ENCODE results near the gene SPATA31C1.

The SPATA31C1 gene

DNA sequence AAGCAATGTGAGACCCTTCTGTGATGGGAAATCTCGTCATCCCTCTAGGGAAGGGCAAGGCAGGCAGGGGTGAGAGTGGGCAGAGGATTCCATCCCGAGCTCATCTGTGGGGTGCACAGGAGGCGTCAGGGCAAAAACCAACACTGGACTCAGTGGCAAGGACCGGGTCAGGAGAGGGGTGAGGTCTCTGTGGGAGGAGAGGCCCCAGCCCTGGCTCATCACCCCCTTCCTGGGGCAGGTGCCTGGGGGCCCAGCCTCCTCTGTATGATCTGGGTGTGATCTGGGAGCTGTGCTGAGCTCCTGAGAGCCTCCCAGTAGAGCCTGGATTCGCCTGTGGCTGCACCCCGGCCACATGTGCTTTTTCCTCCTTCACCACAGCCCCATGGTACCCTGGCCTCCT, 34.5 kb upstream of the SPATA31C1 start:
- Mint-ChIP-seq H3K27me3 (ENCODE audit: low read depth) (no peaks in the 10 kb centered on the region), H3K27ac (no peak overlapping the region), H3K9me3 (no peaks in the 10 kb centered on the region), H3K4me1 (ENCODE audit: low read depth) (peaks cover 3% of the 10 kb centered on the region), H3K4me3 (no peak overlapping the region), H3K36me3 (ENCODE audit: low read depth) (no peaks in the 10 kb centered on the region)

DNA sequence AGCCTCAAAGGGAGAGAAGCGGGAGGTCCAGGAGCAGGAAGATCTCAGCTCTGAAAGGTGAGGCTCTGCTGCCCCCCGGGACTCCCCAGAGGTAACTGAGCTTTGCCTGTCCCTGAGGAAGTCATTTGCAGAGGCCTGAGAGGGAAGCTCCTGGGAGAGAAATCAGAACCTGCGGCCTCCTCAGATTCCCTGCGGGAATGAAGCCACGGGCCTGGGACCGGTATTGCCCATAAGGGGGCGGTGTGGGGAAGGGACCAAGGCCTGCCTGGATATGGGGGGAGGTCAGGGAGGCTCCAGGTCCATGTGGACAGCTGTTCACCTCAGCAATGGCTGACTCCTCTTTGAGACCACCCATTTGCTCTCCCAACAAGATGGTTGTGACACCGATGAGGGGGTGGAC, 33.8 kb upstream of the SPATA31C1 start:
- no peaks in the 10 kb centered on the region for H3K36me3 Mint-ChIP-seq (ENCODE audit: low read depth)
- H3K9me3 Mint-ChIP-seq = no peaks in the 10 kb centered on the region
- no peak overlapping the region for H3K4me3 Mint-ChIP-seq
- H3K27me3 Mint-ChIP-seq (ENCODE audit: low read depth) = no peaks in the 10 kb centered on the region
- H3K4me1 Mint-ChIP-seq (ENCODE audit: low read depth) = no peaks in the 10 kb centered on the region
- no peak overlapping the region for H3K27ac Mint-ChIP-seq

DNA sequence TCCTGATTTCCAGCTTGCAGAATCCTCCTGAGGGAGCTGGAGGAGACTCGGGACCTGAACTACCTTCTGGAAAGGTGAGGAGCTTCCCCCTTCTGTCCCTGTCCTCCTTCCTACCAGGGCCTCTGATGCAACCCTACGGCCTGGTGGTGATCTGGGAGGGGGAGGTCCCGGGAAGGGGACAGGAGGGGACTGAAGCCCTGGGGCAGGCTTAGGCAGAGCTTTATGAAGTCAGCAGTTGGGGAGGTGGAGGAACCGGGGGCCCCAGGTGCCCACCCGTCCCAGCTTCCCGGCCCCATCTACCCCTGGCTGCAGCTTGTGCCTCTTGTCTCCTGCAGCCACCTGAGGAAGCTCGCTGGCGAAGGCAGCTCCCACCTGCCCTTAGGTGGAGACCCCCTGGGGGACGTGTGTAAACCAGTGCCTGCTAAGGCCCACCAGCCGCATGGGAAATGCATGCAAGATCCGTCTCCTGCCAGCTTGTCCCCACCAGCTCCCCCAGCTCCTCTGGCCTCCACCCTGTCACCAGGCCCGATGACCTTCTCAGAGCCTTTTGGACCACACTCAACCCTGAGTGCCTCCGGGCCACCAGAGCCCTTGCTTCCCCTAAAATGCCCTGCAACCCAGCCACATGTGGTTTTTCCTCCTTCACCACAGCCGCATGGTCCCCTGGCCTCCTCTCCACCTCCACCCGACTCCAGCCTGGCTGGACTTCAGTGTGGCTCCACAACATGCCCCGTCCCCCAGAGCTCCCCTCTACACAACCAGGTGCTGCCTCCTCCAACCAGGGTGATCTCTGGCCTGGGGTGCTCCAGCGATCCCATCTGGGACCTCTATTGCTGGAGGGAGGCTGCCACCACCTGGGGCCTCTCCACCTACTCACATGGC, 32.9 kb upstream of the SPATA31C1 start:
- Mint-ChIP-seq H3K27me3 (ENCODE audit: low read depth) (no peaks in the 10 kb centered on the region), H3K9me3 (no peaks in the 10 kb centered on the region), H3K4me1 (ENCODE audit: low read depth) (no peaks in the 10 kb centered on the region), H3K27ac (no peak overlapping the region), H3K36me3 (ENCODE audit: low read depth) (no peaks in the 10 kb centered on the region), H3K4me3 (no peak overlapping the region)

DNA sequence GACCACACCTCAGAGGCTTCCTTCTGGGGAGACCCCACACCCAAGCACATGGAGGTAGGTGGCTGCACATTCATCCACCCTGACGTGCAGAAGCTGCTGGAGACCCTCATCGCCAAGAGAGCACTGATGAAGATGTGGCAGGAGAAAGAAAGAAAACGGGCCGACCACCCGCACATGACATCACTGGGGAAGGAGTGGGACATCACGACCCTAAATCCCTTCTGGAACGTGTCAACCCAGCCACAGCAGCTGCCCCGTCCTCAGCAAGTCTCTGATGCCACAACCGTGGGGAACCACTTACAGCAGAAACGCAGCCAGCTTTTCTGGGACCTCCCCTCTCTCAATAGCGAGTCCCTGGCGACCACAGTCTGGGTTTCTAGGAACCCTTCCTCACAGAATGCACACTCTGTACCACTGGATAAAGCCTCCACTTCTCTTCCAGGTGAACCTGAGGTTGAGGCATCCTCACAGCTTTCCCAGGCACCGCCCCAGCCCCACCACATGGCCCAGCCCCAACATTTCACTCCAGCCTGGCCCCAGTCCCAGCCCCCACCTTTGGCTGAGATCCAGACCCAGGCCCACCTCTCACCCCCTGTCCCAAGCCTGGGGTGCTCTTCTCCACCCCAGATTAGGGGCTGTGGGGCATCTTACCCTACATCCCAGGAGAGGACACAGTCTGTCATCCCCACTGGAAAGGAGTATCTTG, 32.1 kb upstream of the SPATA31C1 start:
- no peaks in the 10 kb centered on the region for H3K4me1 Mint-ChIP-seq (ENCODE audit: low read depth)
- H3K27me3 Mint-ChIP-seq (ENCODE audit: low read depth) = no peaks in the 10 kb centered on the region
- H3K9me3 Mint-ChIP-seq = no peaks in the 10 kb centered on the region
- H3K36me3 Mint-ChIP-seq (ENCODE audit: low read depth) = no peaks in the 10 kb centered on the region
- H3K4me3 Mint-ChIP-seq = no peak overlapping the region
- no peak overlapping the region for H3K27ac Mint-ChIP-seq

DNA sequence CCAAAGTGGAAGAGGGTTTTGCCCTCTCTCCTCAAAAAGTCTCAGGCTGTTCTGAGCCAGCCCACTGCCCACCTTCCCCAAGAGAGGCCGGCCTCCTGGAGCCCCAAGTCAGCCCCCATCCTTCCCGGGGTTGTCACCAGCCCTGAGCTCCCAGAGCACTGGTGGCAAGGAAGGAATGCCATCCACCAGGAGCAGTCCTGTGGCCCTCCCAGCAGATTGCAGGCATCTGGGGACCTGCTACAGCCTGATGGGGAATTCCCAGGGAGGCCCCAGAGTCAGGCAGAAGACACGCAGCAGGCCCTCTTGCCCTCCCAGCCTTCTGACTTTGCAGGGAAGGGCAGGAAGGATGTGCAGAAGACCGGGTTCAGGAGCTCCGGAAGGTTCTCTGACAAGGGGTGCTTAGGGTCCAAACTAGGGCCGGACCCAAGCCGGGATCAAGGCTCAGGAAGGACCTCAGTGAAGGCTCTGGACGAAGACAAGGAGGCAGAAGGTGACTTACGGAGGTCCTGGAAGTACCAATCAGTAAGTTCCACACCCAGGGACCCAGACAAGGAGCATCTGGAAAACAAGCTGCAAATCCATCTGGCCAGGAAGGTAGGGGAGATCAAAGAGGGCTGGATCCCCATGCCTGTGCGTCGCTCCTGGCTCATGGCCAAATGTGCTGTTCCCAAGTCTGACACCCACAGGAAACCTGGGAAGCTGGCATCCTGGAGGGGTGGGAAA, 31.4 kb upstream of the SPATA31C1 start:
- no peak overlapping the region for H3K27ac Mint-ChIP-seq
- no peaks in the 10 kb centered on the region for H3K9me3 Mint-ChIP-seq
- no peaks in the 10 kb centered on the region for H3K36me3 Mint-ChIP-seq (ENCODE audit: low read depth)
- no peaks in the 10 kb centered on the region for H3K27me3 Mint-ChIP-seq (ENCODE audit: low read depth)
- H3K4me1 Mint-ChIP-seq (ENCODE audit: low read depth) = no peaks in the 10 kb centered on the region
- H3K4me3 Mint-ChIP-seq = no peak overlapping the region

DNA sequence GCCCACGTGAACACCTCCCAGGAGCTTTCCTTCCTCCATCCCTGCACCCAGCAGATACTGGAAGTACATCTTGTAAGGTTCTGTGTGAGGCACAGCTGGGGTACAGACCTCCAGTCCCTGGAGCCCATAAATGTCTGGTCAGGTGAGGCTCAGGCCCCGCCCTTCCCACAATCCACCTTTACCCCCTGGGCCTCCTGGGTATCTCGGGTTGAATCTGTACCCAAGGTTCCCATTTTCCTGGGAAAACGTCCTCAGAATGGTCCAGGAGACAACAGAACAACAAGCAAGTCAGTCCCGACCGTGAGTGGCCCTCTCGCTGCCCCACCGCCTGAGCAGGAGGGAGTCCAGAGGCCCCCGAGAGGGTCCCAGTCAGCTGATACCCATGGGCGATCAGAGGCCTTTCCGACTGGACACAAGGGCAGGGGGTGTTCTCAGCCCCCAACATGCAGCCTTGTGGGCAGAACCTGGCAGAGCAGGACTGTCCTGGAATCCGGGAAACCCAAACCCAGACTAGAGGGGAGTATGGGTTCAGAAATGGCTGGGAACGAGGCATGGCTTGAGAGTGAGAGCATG, 30.7 kb upstream of the SPATA31C1 start:
- H3K4me1 Mint-ChIP-seq (ENCODE audit: low read depth) = no peaks in the 10 kb centered on the region
- H3K27me3 Mint-ChIP-seq (ENCODE audit: low read depth) = no peaks in the 10 kb centered on the region
- H3K9me3 Mint-ChIP-seq = no peaks in the 10 kb centered on the region
- H3K36me3 Mint-ChIP-seq (ENCODE audit: low read depth) = no peaks in the 10 kb centered on the region
- H3K27ac Mint-ChIP-seq = no peak overlapping the region
- H3K4me3 Mint-ChIP-seq = no peak overlapping the region

DNA sequence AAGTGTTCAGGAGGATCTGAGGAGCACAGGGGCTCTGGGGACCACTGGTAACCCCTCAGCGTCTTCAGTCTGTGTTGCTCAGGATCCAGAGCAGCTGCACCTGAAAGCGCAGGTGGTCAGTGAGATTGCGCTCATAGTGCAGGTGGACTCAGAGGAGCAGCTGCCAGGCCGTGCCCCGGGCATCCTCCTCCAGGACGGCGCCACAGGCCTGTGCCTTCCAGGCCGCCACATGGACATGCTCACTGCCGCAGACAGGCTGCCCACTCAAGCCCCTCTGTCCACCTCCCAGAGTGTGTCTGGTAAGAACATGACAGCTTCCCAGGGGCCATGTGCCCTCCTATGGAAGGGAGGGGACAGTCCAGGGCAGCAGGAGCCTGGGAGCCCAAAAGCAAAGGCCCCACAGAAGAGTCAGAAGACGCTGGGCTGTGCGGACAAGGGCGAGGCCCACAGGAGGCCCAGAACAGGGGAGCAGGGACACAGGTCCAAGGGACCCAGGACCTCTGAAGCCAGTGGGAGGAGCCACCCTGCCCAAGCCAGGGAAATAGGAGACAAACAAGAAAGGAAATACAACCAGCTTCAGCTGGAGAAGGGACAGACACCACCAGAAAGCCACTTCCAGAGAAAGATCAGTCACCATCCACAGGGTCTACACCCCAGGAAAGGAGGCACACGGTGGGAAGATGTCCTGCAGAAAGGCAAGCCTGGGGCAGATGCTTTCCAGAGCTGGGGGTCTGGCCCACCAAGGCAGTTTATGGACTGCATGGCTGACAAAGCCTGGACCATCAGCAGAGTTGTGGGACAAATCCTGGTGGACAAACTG, 29.9 kb upstream of the SPATA31C1 start:
- no peaks in the 10 kb centered on the region for H3K9me3 Mint-ChIP-seq
- H3K4me3 Mint-ChIP-seq = no peak overlapping the region
- peaks cover 6% of the 10 kb centered on the region for H3K27me3 Mint-ChIP-seq (ENCODE audit: low read depth)
- H3K4me1 Mint-ChIP-seq (ENCODE audit: low read depth) = no peaks in the 10 kb centered on the region
- H3K36me3 Mint-ChIP-seq (ENCODE audit: low read depth) = no peaks in the 10 kb centered on the region
- no peak overlapping the region for H3K27ac Mint-ChIP-seq

DNA sequence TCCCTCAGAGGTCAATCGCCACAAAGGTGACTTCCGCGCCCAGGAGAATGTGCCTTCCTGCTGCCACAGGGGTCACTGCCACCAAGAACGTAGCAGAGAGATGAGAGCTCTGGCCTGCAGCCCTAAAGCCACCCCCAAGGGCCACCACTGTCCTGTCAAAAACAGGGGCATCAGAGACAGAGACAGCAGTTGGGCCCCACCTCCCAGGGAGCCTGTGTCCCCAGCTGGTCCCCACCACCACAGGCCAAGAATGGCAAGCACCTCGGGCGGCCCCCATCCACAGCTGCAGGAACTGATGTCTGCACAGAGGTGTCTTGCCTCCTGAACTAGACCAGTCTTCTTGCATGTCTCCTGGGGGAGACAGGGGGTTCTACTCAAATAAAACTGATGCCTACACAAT, 29.3 kb upstream of the SPATA31C1 start:
- H3K4me3 Mint-ChIP-seq = no peak overlapping the region
- H3K9me3 Mint-ChIP-seq = no peaks in the 10 kb centered on the region
- no peaks in the 10 kb centered on the region for H3K36me3 Mint-ChIP-seq (ENCODE audit: low read depth)
- peaks cover 6% of the 10 kb centered on the region for H3K27me3 Mint-ChIP-seq (ENCODE audit: low read depth)
- H3K4me1 Mint-ChIP-seq (ENCODE audit: low read depth) = no peaks in the 10 kb centered on the region
- no peak overlapping the region for H3K27ac Mint-ChIP-seq

DNA sequence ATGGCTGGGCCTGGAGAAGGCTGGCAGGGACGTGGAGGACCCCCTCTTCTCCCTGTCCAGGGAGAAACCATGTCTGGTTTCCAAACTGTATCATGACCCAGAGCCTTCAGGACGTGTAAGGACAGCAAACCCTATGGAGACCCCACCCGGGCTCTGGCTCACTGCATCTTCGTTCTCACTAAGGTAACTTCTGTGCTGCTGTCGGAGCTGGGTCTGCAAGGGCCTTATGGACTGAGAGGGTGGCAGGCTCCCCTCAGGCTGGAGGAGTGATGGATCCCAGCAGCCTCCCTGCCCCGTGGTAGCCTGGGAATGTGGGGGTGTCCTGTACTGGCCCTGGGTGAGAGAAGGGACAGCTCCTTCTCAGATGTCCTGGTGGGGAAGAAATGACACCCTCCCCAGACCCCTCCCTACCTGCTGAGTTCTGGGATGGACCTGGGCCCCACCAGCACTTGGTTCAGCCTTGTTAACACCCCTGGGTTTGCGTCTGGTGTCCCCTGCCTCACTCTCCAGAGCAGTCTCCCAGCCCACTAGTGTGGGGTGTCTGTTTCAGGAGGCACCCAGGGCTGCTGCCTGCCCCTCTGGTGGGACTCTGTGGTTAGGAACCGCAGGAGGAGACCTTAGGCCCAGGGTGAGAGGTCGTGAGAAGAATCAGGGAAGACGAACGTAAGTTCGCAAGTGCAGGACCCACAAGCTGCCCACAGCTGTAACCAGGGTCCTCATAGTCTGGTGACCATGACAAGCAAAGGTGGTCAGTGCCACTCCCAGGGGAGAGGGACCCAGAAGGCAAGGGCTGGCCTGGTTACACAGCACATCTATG, 28.5 kb upstream of the SPATA31C1 start:
- no peaks in the 10 kb centered on the region for H3K4me1 Mint-ChIP-seq (ENCODE audit: low read depth)
- H3K4me3 Mint-ChIP-seq = no peak overlapping the region
- no peaks in the 10 kb centered on the region for H3K36me3 Mint-ChIP-seq (ENCODE audit: low read depth)
- H3K27ac Mint-ChIP-seq = no peak overlapping the region
- H3K9me3 Mint-ChIP-seq = no peaks in the 10 kb centered on the region
- H3K27me3 Mint-ChIP-seq (ENCODE audit: low read depth) = peaks cover 6% of the 10 kb centered on the region

DNA sequence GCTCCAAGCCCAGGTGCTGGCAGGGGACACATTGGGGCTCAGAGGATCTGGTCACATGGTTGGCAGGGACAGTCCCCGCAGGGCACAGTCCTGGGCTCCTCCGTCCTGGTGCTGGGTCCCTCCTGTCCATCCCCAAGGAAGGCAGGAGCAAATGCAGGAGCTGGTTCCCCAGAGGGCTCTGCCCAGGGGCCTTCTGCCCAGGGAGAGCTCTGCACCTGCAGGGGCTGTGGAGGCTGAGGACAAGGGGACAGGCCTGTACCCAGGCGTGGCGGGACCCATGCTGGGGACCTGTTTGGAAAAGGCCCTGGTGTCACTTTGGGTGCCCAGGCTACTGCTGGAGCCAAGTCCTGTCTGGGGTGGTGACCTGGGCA, 27.9 kb upstream of the SPATA31C1 start:
- Mint-ChIP-seq H3K9me3 (no peaks in the 10 kb centered on the region), H3K4me1 (ENCODE audit: low read depth) (no peaks in the 10 kb centered on the region), H3K27ac (no peak overlapping the region), H3K4me3 (no peak overlapping the region), H3K27me3 (ENCODE audit: low read depth) (peaks cover 6% of the 10 kb centered on the region), H3K36me3 (ENCODE audit: low read depth) (no peaks in the 10 kb centered on the region)

DNA sequence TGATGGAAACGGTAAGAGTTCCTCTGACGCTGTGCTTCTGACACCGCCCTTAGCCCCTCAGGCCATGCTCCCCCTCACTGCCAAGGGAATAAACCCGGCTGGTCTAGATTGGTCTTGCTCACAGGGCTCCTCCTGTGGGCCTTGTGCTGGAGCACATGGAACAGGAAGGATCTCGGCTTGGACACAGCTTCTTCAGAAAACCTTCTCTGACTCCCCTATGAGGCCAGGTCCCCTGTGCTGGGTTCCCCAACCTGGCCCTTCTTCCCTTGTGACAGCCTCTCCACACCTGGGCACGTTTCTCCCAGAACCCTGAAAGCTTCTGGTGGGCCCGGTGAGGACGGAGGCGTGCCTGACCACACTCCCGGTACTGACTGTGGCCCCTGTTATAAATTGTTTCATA, 26.9 kb upstream of the SPATA31C1 start:
- H3K9me3 Mint-ChIP-seq = no peaks in the 10 kb centered on the region
- no peaks in the 10 kb centered on the region for H3K4me1 Mint-ChIP-seq (ENCODE audit: low read depth)
- no peak overlapping the region for H3K27ac Mint-ChIP-seq
- no peak overlapping the region for H3K4me3 Mint-ChIP-seq
- H3K36me3 Mint-ChIP-seq (ENCODE audit: low read depth) = no peaks in the 10 kb centered on the region
- H3K27me3 Mint-ChIP-seq (ENCODE audit: low read depth) = peaks cover 6% of the 10 kb centered on the region

DNA sequence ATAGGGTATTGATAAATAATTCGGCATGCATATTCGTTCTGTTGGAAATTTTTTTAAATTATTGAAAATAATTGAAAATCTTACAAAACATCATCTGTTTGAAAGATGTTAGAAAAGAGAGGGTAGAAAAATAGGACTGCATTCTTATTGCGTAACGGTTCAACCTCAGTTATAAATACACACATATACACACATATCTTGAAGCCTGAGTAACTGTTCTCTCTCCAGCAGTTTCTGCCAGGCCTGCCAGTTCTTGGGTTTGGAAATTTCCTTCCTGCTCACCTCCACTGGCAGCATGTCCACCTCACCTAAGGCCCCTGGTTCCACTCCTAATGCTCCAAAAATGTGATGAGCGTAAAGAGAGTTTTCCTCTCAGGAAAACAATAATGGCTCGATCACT, 26.0 kb upstream of the SPATA31C1 start:
- no peaks in the 10 kb centered on the region for H3K9me3 Mint-ChIP-seq
- H3K4me1 Mint-ChIP-seq (ENCODE audit: low read depth) = no peaks in the 10 kb centered on the region
- peaks cover 6% of the 10 kb centered on the region for H3K27me3 Mint-ChIP-seq (ENCODE audit: low read depth)
- no peaks in the 10 kb centered on the region for H3K36me3 Mint-ChIP-seq (ENCODE audit: low read depth)
- no peak overlapping the region for H3K27ac Mint-ChIP-seq
- H3K4me3 Mint-ChIP-seq = no peak overlapping the region

DNA sequence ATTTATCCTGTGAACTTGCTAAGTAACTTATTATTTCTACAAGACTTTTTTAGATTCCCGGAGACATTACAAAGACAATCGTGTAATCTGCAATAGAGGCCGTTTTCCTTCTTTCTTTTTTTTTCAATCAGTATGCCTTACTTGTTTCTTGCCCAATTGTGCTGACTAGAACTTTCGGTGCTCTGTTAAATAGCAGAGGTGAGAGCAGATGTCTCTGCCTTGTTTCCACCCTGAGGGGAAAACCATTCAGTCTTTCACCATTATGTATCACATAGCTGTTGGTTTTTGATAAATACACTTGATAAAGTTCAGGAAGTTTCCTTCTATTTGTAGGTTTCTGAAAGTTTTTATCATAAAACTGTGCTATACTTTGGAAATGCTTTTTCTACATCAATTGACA, 24.8 kb upstream of the SPATA31C1 start:
- Mint-ChIP-seq H3K27ac (no peak overlapping the region), H3K4me3 (no peak overlapping the region), H3K9me3 (no peaks in the 10 kb centered on the region), H3K36me3 (ENCODE audit: low read depth) (no peaks in the 10 kb centered on the region), H3K27me3 (ENCODE audit: low read depth) (peaks cover 6% of the 10 kb centered on the region), H3K4me1 (ENCODE audit: low read depth) (no peaks in the 10 kb centered on the region)

All from T-helper 1 cell treated with Interleukin-12 subunit alpha and Interleukin-12 subunit beta and Interleukin-4 antibody, amounts not matched to agents 30 μg/mL and 1 μg/mL, for 36 hours (primary cell).